LoVo (cell line): ENCODE results near the gene FERMT3.

ENCODE experiments used
- DNase-seq: peaks from one replicate; pipeline ENCODE4 v3.0.0-alpha.2; 2016; ENCODE audit warnings: low spot score

The FERMT3 gene

DNA sequence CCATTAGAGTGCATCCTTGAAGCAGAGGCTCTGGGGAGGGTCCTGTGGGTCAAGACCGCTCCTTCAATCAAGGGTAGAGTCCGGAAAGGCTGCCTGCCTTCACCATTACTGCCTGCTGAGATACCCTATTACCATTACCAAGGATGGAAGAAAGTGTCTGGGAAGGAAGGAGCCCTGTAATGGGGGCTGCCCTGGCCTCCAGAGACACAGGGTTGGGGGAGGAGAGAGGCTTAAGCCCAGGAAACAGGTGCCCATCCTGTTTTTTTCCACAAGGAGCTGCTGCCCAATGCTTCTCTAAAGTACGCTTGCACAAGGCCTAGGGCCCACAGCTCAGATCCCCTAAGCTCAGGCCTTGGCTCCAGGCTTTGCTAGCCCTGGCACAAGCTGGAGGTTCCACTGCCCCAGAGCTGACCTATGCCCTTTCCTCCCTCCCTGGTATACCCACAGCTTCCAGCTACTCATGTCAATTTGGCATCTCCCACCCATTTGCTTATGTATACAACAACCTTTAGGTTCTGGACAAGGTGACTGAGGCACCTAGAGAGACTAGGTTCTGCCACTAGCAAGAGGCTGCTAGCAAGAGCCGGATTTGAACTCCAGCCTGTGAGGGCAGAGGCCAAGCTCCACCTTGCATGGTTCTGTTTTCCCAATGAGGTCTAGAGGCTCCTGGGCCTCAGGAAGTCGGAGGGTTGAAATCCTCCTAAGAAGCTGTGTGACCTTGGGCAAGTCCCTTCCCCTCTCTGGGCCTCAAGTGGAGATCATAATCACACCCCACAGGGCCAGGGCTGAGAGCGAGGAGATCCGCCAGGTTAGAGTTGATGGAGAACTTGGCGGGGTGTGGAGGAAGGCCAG, 43.3 kb downstream of the FERMT3 start:
- no peak for DNase-seq

DNA sequence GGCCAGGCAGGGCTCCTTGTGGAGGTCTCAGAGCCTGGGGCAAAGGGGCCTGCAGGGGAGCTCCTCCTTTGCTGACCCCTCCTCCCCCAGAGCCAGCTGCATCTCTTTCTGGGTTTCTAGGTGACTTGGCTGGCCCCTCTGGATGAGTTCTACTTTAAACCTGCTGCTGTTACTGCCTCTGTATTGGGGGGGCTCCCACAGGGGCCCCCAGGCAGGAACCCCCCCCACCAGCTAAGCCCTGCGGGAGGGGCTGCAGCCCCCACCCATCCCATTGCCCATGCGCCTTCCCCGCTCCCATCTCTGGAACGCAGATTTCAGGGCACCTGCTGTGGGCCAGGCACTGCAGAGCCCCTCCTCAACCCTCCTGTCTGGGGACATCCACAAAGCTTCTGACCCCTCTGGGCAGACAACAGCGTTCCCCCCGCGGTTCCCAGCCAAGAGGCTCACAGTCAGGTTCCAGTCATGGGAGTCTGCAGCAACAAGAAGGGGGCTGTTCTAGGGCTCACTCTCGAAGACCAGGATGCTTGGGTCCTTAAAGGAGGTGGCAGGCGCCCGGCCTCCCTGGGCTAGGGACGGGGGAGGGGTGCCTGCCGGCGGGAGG, 44.0 kb downstream of the FERMT3 start:
- DNase-seq = no peak

DNA sequence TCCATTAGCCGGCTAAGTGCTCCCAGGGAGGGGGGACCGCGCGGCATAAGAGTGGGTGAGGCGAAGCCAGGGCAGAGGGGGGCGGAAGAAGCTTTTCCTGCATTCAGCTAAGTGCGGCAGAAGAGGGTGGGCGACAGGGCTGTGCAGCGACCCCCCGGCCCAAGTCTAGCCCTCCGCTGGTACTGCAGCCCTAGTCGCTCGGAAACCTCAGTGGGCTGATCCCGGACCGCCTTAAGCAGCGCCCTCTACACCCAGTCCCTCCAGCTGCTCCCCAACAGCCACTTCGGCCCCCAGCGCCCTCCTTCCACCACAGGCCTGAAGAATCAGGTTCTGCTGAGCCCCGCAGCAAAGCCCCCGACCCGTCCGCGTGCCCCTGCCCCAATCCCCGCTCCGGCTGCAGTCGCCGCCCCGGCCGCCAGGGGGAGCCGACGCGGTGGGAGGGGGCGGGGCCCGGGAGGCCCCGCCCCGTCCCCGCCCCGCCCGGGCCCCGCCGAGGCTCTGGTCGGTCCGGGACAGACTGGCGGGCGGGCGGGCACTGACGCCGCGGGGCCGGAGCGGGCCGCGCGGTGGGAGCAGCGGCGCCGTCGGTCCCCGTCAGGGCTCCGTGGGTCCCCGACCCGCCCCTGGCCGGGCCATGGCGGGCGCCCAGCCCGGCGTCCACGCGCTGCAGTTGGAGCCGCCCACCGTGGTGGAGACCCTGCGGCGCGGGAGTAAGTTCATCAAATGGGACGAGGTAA, 44.7 kb downstream of the FERMT3 start, which contains the start of gene PLCB3:
Gene PLCB3, plus strand, starts transcription at position 515 of the 737 bp plus-strand sequence. Its CDS starts 120 bp downstream, at position 635.
- peak; percentile 56 for DNase-seq

DNA sequence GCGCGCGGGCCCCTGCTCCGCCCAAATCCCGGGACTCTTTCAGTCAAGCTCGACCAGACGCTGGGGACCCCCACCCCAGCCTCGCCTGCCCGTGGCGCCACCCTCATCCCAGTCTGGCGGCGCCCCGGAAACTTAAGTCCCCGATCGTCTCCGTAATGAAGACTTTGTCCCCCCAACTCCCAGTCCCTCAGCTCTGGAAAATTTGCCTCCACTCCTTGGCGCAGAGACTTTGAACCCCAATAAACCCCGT, 45.2 kb downstream of the FERMT3 start:
- no peak for DNase-seq

DNA sequence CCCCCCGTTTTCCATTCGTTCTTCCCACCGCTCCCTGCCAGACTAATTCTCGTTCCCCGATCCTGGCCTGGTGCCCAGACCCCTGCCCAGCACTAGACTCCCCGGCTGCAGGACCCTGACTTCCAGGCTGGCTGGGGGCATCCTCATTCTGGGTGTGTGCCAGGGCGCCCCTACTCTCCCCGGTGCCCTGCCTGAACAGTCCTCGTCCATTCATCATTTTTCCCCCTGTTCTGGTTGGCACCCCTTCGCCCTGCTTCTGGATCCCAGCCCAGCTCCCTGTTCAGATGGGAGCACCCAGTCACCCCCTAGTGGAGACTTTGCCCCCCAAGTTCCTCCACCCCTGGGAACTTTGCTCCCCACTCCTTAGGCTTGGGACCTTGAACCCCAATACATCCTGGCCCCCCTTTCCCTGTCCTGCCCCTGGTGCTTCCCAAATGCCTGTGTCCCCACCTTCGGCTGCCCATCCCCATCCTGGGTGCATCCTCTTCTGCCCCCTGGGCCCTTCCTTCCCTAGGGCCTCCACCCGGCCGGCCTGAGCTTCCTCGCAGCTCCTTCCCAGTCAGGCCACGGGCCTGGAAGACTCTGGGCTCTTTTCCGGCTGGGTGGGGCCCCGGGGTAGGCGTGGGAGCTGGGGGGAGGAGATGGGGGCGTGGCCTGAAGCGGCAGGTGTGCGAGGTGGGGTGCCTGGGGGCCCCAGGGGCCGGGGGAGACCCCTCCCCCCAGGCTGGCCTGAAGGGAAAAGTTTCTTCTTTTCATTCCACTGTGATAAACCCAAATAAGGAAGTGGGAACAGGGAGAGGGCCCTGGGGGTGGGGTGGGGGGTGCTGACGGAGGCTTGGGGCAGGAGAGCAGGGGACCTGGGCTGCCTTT, 45.7 kb downstream of the FERMT3 start:
- DNase-seq = peak; percentile 52

DNA sequence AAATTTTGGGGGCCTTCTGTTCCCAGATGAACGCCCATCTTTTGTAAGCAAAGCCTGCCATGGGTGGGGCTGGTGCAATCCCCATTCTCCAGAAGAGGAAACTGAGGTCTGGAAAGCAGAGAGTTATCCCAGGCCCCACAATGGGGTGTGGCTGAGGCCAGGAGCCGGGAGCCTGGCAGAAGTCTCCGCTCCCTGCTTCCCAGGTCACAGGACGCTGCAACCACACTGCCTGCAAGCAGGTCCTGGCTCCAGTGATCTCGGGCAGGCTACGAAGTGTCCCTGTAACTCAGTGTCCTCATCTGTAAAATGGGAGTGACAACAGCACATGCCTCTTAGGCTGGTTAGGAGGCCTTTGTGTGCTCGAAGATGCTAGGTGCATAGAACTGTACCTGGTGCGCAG, 46.5 kb downstream of the FERMT3 start:
- no peak for DNase-seq

DNA sequence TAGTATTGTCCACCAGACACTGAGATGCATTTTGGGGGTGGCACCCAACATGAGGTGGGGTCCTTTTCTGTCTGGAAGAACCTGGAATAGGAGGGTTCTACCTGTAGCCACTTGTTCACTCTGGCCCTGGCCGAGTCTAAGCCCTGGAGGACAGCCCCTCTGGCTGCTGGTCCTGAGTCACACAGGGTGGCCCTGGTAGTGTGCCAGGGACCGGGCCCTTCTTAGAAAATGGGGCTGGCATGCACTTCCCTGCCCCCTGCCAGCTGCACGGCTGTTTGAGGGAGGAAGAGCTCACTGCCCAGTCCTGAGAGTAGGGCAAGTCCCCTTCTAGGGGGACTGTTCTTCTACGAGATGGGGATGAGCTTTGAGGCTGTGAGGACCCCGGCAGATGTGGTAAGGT, 47.0 kb downstream of the FERMT3 start:
- no peak for DNase-seq

DNA sequence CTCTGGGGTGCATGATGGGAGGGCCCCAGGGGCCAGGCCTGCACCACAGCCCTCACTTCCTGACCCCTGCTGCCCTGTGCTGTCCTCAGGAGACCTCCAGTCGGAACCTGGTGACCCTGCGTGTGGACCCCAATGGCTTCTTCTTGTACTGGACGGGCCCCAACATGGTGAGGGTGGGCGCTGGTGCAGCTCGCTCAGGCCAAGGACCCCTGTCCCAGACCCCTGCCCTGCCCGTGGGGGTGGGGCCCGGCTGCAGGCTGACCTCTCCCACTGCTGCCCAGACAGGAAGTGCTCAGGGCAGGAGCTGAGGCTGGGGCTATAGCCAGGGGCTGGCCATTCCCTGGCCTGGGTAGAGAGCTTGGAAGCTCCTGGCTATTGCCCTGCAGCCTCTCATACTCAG, 47.8 kb downstream of the FERMT3 start:
- DNase-seq = no peak

DNA sequence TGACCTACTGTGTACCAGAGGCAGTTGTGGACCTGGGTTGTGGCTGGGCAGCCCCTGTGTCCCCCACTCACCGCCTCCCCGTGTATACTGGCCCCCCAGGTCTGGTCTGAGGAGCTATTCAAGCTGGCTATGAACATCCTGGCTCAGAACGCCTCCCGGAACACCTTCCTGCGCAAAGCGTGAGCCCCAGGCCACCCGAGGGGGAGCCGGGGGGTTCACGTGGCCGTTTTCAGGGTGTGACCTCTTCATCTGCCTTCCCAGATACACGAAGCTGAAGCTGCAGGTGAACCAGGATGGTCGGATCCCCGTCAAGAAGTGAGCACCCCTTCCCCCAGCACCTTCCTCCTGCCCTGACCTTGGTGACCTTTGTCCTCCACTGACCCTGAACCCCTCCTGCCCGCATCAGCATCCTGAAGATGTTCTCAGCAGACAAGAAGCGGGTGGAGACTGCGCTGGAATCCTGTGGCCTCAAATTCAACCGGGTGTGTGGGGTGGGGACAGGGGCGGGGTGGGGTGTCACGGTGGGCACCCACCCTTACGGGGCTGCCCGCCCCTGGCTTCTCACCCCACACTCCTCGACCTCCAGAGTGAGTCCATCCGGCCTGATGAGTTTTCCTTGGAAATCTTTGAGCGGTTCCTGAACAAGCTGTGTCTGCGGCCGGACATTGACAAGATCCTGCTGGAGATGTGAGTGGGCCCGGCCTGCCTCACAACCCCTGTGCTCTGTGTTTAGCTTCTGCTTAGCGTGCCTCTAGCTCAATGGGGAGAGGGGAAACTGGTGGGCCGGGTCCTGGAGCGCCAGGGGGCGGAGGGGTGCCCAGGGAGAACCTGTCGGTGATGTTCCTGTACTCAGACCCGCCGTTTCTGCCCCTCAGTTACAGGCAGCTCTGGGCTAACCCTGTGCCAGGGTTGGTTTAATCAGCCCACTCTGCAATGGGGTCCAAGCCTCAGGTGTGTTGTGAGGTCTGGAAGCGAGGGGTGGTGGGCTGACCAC, 48.9 kb downstream of the FERMT3 start:
- DNase-seq = no peak

DNA sequence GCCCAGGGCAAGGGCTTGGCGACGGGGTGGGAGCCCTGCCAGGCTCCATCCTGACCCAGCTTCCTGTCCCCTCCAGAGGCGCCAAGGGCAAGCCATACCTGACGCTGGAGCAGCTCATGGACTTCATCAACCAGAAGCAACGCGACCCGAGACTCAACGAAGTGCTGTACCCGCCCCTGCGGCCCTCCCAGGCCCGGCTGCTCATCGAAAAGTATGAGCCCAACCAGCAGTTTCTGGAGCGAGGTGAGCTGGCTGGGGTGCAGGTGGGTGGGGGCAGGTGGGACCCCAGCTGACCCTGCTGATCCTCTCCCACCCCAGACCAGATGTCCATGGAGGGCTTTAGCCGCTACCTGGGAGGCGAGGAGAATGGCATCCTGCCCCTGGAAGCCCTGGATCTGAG, 49.8 kb downstream of the FERMT3 start:
- DNase-seq = no peak

DNA sequence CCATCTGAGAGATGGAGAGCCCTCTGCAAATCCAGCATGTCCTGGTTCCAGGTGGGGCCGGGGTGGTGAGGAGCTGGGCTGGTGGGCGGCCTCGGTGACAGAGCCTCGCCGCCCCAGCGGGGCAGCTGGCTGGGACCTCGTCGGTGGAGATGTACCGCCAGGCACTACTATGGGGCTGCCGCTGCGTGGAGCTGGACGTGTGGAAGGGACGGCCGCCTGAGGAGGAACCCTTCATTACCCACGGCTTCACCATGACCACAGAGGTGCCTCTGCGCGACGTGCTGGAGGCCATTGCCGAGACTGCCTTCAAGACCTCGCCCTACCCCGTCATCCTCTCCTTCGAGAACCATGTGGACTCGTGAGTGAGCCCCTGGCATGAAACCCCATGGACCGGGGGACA, 51.8 kb downstream of the FERMT3 start:
- DNase-seq = no peak

DNA sequence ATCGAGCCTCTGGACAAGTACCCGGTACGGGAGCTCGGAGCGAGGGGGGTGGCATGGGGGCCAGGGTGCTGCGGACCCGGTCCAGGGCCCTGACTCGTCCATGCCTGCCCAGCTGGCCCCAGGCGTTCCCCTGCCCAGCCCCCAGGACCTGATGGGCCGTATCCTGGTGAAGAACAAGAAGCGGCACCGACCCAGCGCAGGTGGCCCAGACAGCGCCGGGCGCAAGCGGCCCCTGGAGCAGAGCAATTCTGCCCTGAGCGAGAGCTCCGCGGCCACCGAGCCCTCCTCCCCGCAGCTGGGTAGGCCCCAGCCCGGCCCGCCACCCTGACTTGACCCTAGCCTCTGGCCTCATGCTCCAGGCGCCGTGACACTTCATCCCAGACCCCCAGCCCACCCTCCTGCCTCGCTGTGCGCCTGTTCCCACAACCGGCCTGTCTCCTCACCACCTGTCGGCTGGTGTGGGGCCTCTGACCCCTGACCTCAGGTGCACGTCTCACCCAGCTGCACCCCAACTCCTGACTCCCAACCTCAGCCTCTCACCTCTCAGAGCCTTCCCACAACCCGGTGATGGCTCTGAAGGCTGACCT, 52.5 kb downstream of the FERMT3 start:
- no peak for DNase-seq

DNA sequence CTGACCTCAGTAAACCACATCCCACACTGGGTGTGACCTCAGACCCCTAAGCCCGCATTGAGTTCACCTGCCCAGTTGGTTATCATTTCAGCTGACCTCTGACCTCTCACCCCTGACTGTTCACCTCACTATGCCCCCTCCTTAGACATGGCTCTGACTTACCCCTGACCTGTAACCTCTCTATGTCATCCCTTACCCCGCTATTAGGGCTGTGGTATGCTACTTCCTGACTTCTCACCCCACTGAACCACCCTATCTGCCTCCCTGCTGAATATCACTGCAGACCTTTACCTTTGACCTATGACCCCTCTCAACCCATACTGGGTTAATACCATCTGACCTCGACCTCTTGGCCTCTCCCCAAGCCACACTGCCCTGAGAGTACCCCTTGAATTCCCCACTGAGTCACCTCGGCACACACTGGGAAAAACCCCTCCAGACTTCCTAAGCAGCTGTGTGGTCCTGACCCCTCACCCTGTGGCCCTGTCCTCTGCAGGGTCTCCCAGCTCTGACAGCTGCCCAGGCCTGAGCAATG, 53.1 kb downstream of the FERMT3 start:
- no peak for DNase-seq

DNA sequence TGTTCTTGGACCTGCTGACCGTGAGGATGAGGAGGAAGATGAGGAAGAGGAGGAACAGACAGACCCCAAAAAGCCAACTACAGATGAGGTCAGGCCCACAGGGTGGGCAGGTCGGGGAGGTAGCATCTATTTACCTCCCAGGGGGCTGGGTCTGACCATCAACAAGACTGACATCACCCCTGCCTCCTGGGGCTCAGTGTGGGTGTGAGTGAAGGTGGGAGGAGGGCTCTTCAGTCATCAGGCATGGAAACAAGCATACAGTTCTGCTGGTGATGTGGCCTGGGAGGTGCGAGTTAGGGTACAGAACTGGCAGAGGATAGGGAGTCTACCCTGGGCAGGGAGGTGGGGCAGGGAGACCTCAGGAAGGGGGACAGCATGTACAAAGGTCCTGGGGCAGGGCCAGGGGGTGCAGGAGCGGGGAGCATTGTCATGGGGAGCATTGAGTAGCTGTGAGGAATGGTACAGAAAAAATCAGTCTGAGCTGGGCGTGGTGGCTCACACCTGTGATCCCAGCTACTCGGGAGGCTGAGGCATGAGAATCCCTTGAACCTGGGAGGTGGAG, 53.7 kb downstream of the FERMT3 start:
- DNase-seq = no peak

DNA sequence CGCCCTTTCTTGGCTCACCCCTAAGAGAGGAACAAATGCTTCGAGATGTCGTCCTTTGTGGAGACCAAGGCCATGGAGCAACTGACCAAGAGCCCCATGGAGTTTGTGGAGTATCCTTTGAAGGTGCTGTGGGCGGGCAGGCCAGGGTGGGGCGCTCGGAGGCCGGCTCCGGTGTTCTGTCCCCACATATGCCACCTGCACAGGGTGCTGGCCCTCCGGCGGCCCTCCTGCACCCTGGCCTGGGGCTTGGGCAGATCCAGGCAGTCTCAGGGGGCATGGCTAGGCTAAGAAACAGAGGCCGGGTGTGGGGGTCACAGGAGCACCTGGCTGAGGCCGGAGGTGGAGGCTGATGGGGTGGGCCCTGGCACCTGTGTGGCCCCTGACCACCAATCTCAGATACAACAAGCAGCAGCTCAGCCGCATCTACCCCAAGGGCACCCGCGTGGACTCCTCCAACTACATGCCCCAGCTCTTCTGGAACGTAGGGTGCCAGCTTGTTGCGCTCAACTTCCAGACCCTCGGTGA, 55.1 kb downstream of the FERMT3 start:
- no peak for DNase-seq

DNA sequence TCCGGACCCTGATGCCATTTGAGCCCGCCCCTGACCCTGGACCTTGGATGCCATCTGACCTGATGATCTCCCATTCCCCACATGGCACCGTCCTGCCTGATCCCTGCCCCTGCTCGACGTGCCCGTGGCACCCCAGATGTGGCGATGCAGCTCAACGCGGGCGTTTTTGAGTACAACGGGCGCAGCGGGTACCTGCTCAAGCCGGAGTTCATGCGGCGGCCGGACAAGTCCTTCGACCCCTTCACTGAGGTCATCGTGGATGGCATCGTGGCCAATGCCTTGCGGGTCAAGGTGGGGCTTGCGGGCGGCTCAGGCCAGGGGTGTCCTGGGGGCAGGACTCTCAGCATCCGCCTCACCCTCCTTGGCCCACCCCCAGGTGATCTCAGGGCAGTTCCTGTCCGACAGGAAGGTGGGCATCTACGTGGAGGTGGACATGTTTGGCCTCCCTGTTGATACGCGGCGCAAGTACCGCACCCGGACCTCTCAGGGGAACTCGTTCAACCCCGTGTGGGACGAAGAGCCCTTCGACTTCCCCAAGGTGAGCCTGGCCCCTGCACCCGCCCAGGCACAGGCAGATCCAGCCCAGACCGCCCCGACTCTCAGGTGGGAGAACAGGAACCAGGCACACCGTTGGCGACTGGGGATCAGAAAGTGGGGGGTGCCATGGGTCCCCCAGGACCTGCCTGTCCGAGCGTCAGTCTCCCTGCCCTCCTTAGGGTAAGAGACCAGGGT, 55.9 kb downstream of the FERMT3 start:
- DNase-seq = no peak

DNA sequence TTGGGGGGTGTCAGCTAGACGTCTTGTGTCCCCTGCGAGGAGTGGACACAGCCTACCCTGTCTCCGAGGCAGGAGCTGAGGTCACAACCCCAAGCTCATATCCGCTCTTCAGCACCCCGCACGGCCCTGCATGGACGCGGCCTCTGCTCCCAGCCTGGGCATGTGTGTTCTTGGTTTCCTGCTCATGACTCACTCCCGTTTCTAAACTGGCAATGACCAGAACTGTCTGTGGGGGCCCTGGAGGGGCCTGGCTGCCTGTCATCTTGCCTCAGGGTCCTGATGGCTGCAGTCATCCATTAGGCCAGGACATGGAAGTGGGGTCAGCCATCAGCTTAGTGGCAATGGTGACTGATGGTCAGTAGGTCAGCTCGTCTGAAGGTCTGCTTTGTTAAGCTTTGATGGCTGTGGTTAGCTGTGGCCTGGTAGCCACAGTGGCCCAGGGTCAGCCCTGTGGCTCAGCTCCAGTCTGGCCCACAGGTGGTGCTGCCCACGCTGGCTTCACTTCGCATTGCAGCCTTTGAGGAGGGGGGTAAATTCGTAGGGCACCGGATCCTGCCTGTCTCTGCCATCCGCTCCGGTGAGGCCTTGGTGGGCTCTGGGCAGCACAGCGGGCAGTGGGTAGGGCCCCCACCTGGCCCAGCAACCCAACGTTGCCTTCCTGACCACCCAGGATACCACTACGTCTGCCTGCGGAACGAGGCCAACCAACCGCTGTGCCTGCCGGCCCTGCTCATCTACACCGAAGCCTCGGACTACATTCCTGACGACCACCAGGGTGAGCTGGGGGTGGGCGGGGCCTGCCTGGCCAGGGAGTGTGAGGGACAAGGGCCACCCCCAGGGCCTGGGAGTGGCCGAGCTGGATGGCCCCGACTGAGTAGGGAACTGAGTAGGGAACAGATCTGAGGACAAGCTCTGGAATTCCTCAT, 56.8 kb downstream of the FERMT3 start:
- DNase-seq = no peak

DNA sequence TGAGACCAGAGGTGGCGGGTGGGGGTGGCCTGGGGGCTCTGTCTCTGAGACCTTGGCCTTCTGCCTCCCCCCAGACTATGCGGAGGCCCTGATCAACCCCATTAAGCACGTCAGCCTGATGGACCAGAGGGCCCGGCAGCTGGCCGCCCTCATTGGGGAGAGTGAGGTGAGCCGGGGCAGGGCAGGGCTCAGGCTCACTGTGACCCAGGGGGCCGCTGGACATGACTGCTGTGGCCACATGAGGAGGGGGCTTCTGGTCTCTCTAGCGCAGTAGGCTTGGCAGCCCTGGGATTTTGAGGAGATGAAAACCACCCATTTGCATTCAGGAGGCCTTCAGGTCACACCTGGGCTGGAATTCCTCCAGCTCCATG, 57.4 kb downstream of the FERMT3 start:
- no peak for DNase-seq
